Activated CD4-positive, alpha-beta T cell treated with anti-CD3 and anti-CD28 coated beads, Interleukin-2, amount 10 ng/mL, durations not matched to agents 24 days and 14 days (primary cell): Measurements from ENCODE around the gene RUNDC3A. TPM values are rescaled to one million over a fixed set of nuclear protein-coding genes. Genes with fewer than 3 reads are reported as not detected.
"Not testable (repeated sequence)": the region's sequence is repeated elsewhere in the genome, so short reads cannot be mapped to it uniquely, and the experiment has no call there.

Experiments
- DNase-seq: peaks from one replicate; pipeline ENCODE4 v3.0.0; 2022
- H3K27ac Mint-ChIP-seq: one replicate; pipeline ENCODE4 v1.8.0; 2022; ENCODE audit warnings: mild to moderate bottlenecking, mixed read lengths
- H3K27me3 Mint-ChIP-seq: one replicate; pipeline ENCODE4 v1.8.0; 2022; ENCODE audit warnings: mixed read lengths
- H3K36me3 Mint-ChIP-seq: one replicate; pipeline ENCODE4 v1.8.0; 2022; ENCODE audit warnings: low read depth, mild to moderate bottlenecking, mixed read lengths
- H3K4me1 Mint-ChIP-seq: one replicate; pipeline ENCODE4 v1.8.0; 2021; ENCODE audit warnings: mixed read lengths
- H3K4me3 Mint-ChIP-seq: one replicate; pipeline ENCODE4 v1.8.0; 2022; ENCODE audit warnings: mild to moderate bottlenecking, moderate library complexity, mixed read lengths
- H3K9me3 Mint-ChIP-seq: one replicate; pipeline ENCODE4 v1.8.0; 2021; ENCODE audit warnings: mixed read lengths
- intact Hi-C: fragments of 100-400 bp; cut with micrococcal nuclease; formaldehyde crosslinking; loops from one replicate; pipeline ENCODE4 v1.15.1; 2023
- total RNA-seq: library from RNA; stranded (reverse); gene quantifications from 2 replicates; pipeline ENCODE4 v1.2.3, GENCODE V29; 2022

The RUNDC3A gene
- total RNA-seq, 1 donor from 2014 or later = 0.42 TPM

DNA sequence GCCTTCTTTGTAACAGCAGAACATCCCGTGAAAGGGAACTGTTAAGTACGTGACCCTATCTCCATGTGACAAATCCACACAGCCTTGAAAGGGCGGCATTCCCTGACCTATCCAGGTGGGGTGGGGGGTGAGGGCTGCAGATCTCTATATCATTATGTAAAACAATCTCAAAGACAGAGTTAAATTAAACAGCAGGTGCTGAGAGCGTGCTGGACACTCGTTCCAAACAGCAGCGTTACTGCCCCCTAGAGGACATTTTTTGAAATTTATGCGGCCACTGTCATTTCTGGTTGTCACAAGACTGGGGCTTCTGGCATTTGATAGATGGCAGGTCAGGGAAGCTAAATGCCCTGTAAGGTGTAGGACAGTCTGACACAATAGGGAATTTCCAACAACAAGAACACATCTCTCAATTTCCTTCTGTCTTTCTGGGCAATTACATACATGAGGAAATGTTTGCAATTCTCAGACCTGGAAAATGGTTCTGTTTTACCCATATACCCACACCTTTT, 22.9 kb downstream of the RUNDC3A start:
- Mint-ChIP-seq H3K27me3 (peaks cover 3% of the 10 kb centered on the region), H3K4me1 (peaks cover 12% of the 10 kb centered on the region), H3K36me3 (no peaks in the 10 kb centered on the region), H3K27ac (no peak overlapping the region), H3K4me3 (no peak overlapping the region), H3K9me3 (no peaks in the 10 kb centered on the region)
- intact Hi-C loops = loop anchor here (1.0 to 2.0 kb wide), 2 partner anchors 13 to 121 kb away; partner anchors contain the start of gene GRN
- DNase-seq = peak; percentile 94

DNA sequence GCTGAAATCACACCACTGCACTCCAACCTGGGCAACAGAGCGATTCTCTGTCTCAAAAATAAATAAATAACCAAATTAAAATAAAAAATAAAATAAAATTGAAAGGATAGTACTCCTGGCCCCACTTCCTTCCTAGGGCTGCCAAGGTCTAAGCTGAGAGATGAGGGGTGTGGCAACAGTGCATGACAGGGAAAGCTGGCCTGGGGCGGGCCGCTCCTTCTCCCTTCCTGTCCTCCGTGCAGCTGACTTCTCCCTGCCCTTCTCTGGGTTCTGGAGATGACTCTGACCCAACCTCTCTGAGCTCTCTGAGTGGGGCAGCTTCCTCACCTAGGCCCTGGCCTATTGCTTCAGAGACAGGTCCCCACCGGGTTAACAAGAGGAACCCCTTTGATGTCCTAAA, 25.0 kb downstream of the RUNDC3A start:
- Mint-ChIP-seq H3K9me3 (no peaks in the 10 kb centered on the region), H3K27ac (no peak overlapping the region), H3K27me3 (peaks cover 7% of the 10 kb centered on the region), H3K4me3 (no peak overlapping the region), H3K4me1 (peaks cover 5% of the 10 kb centered on the region), H3K36me3 (no peaks in the 10 kb centered on the region)
- DNase-seq = no peak
- intact Hi-C loops = no loop called here

DNA sequence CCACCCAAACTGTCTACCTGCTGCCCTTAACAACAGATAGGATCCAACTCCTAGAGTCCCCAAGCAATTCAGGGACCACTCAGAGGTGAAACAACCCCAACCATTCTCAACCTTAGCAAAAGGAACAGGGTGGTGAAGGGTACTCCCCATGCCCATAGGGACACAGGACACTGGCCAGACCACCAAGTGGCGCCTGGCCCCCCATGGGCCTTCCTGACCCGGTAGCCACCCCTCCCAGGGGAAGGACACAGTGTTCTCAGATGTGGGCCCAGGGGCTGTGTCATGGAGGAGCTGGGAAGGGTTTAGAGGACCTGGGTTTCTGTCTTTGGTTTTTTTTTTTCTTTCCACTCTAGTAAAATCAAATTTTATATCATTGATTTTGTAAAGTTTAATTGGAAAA, 25.9 kb downstream of the RUNDC3A start:
- Mint-ChIP-seq H3K4me1 (peaks cover 5% of the 10 kb centered on the region), H3K4me3 (no peak overlapping the region), H3K36me3 (no peaks in the 10 kb centered on the region), H3K27me3 (peaks cover 7% of the 10 kb centered on the region), H3K27ac (no peak overlapping the region), H3K9me3 (no peaks in the 10 kb centered on the region)
- DNase-seq = no peak
- intact Hi-C loops = no loop called here

DNA sequence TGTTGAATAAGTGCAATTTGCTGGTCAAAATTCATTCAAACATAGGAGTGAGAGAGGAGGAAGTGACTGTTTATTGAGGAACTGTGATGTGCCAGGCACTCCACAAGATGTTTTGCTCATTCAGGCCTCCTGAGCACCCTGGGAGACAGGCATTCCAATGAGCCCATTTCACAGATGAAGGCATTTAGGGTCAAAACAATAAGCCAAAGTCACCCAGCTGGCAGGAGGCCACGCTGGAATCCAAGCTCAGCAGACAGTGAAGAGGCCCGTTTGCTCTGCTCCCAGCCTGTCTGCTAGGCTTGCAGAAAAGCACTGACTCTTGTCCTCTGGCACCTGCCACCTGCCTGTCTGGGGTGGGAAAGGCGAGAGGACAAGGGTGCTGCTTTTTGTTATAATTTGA, 26.3 kb downstream of the RUNDC3A start:
- no peaks in the 10 kb centered on the region for H3K9me3 Mint-ChIP-seq
- intact Hi-C loops = no loop called here
- no peak for DNase-seq
- peaks cover 7% of the 10 kb centered on the region for H3K27me3 Mint-ChIP-seq
- H3K4me1 Mint-ChIP-seq = peaks cover 5% of the 10 kb centered on the region
- H3K4me3 Mint-ChIP-seq = no peak overlapping the region
- no peaks in the 10 kb centered on the region for H3K36me3 Mint-ChIP-seq
- no peak overlapping the region for H3K27ac Mint-ChIP-seq

DNA sequence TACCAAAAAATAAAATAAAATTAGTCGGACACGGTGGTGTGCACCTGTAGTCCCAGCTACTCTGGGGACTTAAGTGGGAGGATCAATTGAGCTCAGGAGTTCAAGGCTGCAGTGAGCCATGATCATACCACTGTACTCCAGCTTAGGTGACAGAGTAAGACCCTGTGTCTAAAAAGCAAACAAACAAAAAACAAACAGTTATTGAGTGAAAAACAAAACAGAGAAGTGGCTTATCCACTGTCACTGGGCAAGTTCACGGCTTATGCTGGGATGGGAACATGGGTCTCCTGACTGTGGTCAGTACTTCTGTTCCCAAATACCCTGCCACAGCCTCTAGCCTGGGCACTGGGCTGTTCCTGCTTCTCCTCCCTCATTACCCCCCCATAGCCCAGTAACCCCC, 27.2 kb downstream of the RUNDC3A start:
- intact Hi-C loops = no loop called here
- H3K27ac Mint-ChIP-seq = no peak overlapping the region
- H3K4me3 Mint-ChIP-seq = no peak overlapping the region
- H3K4me1 Mint-ChIP-seq = peaks cover 5% of the 10 kb centered on the region
- no peaks in the 10 kb centered on the region for H3K36me3 Mint-ChIP-seq
- no peaks in the 10 kb centered on the region for H3K9me3 Mint-ChIP-seq
- H3K27me3 Mint-ChIP-seq = peaks cover 7% of the 10 kb centered on the region
- no peak for DNase-seq

DNA sequence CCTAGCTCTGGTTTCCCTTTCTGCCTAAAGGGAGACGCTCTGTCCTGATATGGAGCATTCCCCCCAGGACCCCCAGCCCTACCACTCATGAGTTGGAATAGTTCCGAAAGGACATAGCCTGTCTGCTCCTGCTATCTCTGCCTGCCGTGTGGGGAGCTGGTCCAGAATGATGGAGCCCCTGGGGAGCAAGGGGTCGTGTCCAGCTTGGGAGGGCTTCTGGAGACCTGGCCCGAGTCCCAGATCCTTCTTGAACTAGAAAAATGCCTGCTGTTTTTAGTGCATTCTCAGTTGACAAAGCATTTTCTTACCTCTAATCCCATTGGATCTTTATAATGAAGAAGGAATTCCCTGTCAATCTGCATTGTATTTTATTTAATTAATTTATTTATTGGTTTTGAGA, 27.6 kb downstream of the RUNDC3A start:
- Mint-ChIP-seq H3K27ac (no peak overlapping the region), H3K4me1 (peaks cover 5% of the 10 kb centered on the region), H3K4me3 (no peak overlapping the region), H3K27me3 (peaks cover 9% of the 10 kb centered on the region), H3K36me3 (no peaks in the 10 kb centered on the region), H3K9me3 (no peaks in the 10 kb centered on the region)
- DNase-seq = no peak
- intact Hi-C loops = no loop called here

DNA sequence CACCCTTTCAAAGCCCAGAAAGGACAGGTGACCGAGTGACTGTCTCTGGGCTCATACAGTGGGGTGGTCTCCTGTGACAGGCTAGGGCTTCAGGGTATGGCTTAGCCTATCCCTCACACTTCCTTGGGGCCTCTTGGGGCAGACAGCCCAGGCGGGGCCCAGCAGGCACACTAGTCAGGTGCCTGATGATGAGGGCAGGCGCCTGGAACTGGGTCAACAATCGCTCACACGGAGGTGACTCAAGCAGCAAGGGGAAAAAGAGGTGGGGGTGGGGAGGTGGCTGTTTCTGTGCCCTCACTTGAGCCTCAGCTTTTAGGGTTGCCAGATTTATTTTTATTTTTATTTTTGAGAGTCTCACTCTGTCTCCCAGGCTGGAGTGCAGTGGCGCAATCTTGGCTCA, 30.3 kb downstream of the RUNDC3A start:
- no peak for DNase-seq
- intact Hi-C loops = no loop called here
- Mint-ChIP-seq H3K27ac (no peak overlapping the region), H3K36me3 (no peaks in the 10 kb centered on the region), H3K4me3 (no peak overlapping the region), H3K4me1 (no peaks in the 10 kb centered on the region), H3K9me3 (no peaks in the 10 kb centered on the region), H3K27me3 (peaks cover 14% of the 10 kb centered on the region)

DNA sequence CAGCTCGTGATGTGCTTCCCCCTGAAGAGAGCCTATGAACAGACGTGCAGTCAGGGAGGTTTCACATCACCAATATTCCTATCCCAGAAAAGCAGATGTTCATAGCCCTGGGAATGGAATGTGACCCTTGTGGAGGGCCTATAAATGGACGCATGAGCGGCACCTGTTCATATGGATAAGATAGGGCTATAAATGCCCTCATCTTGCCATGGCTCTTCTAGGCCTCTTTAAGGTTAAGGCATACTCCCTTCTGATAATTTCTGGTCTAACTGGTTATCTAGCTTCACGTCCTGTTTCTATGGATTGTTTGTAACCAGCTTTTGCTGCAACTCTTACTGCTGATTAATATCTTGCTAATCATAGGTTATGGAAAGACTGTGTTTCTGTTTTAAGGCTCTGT, 32.2 kb downstream of the RUNDC3A start:
- intact Hi-C loops, DNase-seq, H3K4me1 Mint-ChIP-seq, H3K4me3 Mint-ChIP-seq, H3K9me3 Mint-ChIP-seq, H3K27ac Mint-ChIP-seq, H3K36me3 Mint-ChIP-seq: not testable (repeated sequence)
- H3K27me3 Mint-ChIP-seq = peaks cover 19% of the 10 kb centered on the region

DNA sequence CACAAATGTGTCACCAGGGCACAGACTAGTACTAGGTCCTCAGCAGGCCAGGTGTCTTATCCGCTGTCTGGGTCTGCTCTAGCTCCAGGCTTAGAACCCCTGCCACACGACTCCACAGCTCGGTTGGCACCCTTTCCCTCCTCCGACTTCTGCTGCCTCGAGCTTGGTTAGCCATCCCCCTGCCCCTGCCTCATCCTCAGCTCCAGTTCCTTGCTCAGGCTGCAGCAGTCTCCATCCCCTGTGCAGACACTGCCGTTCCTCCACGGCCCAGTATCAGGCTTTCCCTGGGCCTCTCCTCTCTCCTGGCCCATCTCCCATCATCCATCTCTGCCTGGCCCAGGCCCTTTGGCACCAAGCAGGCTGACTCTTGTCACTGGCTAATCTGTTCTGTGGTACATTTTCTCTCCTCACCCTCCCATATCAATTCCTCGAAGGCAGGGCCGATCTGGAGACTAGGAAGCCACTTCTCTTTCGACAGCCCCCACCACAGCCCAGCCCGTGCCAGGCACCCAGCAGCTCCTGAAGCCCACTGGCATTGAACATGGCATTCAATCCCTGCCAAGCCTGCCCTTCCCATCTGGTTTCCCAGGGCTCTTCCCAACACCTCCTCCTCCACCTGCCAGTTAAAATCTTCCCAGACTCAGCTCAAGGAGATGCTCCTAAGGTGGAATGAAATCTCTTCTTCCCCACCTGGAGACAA, 35.3 kb downstream of the RUNDC3A start:
- H3K27me3 Mint-ChIP-seq = peaks cover 13% of the 10 kb centered on the region
- intact Hi-C loops = loop anchor here (2.0 kb wide), 1 partner anchor 13 kb away; no protein-coding TSS in a partner anchor
- no peaks in the 10 kb centered on the region for H3K36me3 Mint-ChIP-seq
- no peaks in the 10 kb centered on the region for H3K9me3 Mint-ChIP-seq
- DNase-seq = no peak
- no peak overlapping the region for H3K4me3 Mint-ChIP-seq
- no peak overlapping the region for H3K27ac Mint-ChIP-seq
- peaks cover 18% of the 10 kb centered on the region for H3K4me1 Mint-ChIP-seq

DNA sequence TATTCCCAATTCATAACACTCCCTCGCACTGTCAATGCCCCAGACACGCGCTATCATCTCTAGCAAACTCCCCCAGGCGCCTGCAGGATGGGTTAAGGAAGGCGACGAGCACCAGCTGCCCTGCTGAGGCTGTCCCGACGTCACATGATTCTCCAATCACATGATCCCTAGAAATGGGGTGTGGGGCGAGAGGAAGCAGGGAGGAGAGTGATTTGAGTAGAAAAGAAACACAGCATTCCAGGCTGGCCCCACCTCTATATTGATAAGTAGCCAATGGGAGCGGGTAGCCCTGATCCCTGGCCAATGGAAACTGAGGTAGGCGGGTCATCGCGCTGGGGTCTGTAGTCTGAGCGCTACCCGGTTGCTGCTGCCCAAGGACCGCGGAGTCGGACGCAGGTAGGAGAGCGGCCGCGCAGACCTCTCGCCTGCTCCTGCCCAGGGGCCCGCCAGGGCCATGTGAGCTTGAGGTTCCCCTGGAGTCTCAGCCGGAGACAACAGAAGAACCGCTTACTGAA, 36.6 kb downstream of the RUNDC3A start, which contains the start of gene GRN:
GRN (plus strand) TSS at position 364 of the 515 bp plus-strand sequence. CDS start 3,863 bp downstream, outside the sequence.
- no peaks in the 10 kb centered on the region for H3K36me3 Mint-ChIP-seq
- DNase-seq = peak; percentile 96
- H3K4me1 Mint-ChIP-seq = peaks cover 19% of the 10 kb centered on the region
- intact Hi-C loops = loop anchor here (1.0 to 2.0 kb wide), 2 partner anchors 14 to 145 kb away; no protein-coding TSS in a partner anchor
- H3K4me3 Mint-ChIP-seq = peak within 1 kb of the TSS; percentile 92
- H3K27ac Mint-ChIP-seq = peak within 1 kb of the TSS; percentile 86
- peaks cover 13% of the 10 kb centered on the region for H3K27me3 Mint-ChIP-seq
- no peaks in the 10 kb centered on the region for H3K9me3 Mint-ChIP-seq

DNA sequence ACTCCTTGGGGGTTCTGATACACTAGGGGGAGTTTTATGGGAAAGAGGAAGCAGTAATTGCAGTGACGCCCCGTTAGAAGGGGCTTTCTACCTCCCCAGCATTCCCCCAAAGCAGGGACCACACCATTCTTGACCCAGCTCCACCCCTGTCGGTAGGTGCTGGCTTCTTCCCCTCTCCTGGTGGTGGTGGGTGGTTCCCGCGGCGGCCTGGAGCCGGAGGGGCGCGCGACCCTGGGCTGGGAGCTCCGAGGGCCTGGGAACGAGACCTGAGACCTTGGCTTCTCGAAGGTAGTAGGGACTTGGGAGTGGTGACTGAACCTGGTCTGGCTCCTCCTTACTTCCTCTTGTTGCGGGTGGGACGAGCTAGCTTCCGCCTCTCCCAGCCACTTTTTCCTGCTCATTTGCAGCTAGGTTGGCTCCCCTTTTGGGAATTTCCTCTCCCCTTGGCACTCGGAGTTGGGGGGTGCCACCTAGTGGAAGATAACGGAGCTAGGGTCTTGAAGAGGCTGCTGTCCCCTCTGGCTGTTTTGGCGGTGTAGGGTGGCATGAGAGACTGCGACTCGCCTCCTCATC, 37.1 kb downstream of the RUNDC3A start:
- peaks cover 19% of the 10 kb centered on the region for H3K4me1 Mint-ChIP-seq
- intact Hi-C loops = loop anchor here (1.0 to 2.0 kb wide), 2 partner anchors 15 to 145 kb away; no protein-coding TSS in a partner anchor
- no peaks in the 10 kb centered on the region for H3K36me3 Mint-ChIP-seq
- no peaks in the 10 kb centered on the region for H3K9me3 Mint-ChIP-seq
- DNase-seq = peak; percentile 81
- peak overlapping the region; percentile 92 for H3K4me3 Mint-ChIP-seq
- peak overlapping the region; percentile 86 for H3K27ac Mint-ChIP-seq
- peaks cover 13% of the 10 kb centered on the region for H3K27me3 Mint-ChIP-seq

DNA sequence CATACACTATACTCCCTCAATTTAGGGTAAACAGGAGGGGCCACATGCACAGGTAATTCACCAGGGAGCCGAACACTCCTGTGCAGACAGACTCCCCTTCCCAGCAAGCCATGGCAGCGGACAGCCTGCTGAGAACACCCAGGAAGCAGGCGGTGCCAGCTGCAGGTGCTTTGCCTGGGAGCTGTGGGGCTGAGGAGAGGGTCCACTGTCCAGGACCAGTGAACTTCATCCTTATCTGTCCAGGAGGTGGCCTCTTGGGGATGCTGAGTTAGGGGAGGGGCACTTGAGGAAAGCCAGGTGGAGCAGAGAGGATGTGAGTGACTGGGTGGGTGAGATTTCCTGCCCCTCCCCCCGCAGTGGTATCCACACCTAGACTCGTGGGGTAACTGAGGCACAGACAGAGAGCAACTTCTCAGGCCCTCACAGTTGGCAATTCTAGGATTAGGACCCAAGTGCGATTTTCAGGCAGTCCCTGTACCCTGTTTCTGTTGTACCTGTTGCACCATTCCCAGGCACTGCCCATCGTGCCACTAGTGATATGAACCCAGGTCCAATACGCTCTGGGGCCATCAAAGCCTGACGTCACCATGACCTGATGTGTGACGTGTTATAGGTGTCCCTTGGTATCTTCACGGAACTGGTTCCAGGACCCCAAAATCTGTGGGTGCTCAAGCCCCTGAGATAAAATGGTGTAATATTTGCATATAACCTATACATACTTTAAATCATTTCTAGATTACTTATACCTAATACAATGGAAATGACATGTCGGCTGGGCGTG, 37.9 kb downstream of the RUNDC3A start:
- intact Hi-C loops = no loop called here
- peaks cover 19% of the 10 kb centered on the region for H3K4me1 Mint-ChIP-seq
- no peak overlapping the region for H3K27ac Mint-ChIP-seq
- peak overlapping the region; percentile 92 for H3K4me3 Mint-ChIP-seq
- DNase-seq = no peak
- peaks cover 11% of the 10 kb centered on the region for H3K27me3 Mint-ChIP-seq
- H3K9me3 Mint-ChIP-seq = no peaks in the 10 kb centered on the region
- H3K36me3 Mint-ChIP-seq = no peaks in the 10 kb centered on the region

DNA sequence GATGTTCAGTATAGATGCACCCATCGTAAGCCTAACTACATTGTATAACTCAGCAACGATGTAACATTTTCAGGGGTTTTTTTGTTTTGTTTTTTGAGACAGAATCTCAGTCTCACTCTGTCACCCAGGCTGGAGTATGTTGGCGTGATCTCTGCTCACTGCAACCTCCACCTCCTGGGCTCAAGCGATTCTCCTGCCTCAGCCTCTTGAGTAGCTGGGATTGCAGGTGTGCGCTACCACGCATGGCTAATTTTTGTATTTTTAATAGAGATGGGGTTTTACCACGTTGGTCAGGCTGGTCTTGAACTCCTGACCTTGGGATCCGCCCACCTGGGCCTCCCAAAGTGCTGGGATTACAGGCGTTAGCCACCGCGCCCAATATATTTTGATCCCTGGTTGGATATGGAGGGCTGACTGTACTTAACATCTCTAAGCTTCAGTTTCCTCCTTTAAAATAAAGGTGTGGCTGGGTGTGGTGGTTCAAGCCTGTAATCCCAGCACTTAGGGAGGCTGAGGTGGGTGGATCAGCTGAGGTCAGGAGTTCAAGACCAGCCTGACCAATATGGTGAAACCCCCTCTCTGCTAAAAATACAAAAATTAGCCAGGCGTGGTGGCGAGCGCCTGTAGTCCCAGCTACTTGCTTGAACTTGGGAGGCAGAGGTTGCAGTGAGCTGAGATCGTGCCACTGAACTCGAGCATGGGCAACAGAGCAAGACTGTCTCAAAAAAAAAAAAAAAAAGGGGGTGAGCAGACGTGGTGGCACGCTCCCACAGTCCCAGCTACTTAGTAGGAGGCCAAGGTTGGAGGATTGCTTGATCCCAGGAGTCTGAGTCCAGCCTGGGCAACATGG, 39.0 kb downstream of the RUNDC3A start:
- peaks cover 19% of the 10 kb centered on the region for H3K4me1 Mint-ChIP-seq
- intact Hi-C loops = not testable (repeated sequence)

More for the DNA sequence above, 39.0 kb downstream of the RUNDC3A start:
- H3K27ac Mint-ChIP-seq, H3K9me3 Mint-ChIP-seq, DNase-seq, H3K4me3 Mint-ChIP-seq, H3K36me3 Mint-ChIP-seq: not testable (repeated sequence)
- peaks cover 11% of the 10 kb centered on the region for H3K27me3 Mint-ChIP-seq
